Activated T-cell treated with anti-CD3 and anti-CD28 coated beads, Interleukin-2, amount 50 U/mL, for 24 hours (primary cell): ENCODE data around the gene CPSF4.

Experiments
- DNase-seq: peaks from one replicate; pipeline ENCODE4 v3.0.0-alpha.2; 2020
- H3K27ac Mint-ChIP-seq: 2 replicates; pipeline ENCODE4 v1.8.0; 2020; ENCODE audit warnings: mild to moderate bottlenecking, mixed read lengths
- H3K27me3 Mint-ChIP-seq: 2 replicates; pipeline ENCODE4 v1.8.0; 2020; ENCODE audit warnings: mixed read lengths
- H3K36me3 Mint-ChIP-seq: 2 replicates; pipeline ENCODE4 v1.8.0; 2020; ENCODE audit warnings: low read depth, mixed read lengths
- H3K4me1 Mint-ChIP-seq: 2 replicates; pipeline ENCODE4 v1.8.0; 2020; ENCODE audit warnings: low read depth, mixed read lengths
- H3K4me3 Mint-ChIP-seq: 2 replicates; pipeline ENCODE4 v1.8.0; 2020; ENCODE audit warnings: mild to moderate bottlenecking, moderate library complexity, mixed read lengths
- H3K9me3 Mint-ChIP-seq: 2 replicates; pipeline ENCODE4 v1.8.0; 2020; ENCODE audit warnings: mixed read lengths

Gene CPSF4

GRCh38 chr7:99438573-99439480, at the start of gene CPSF4, which contains the start of gene PTCD1:
Gene CPSF4, plus strand, starts transcription at chr7:99438943. Its CDS starts 140 bp downstream, at chr7:99439083.
Gene PTCD1, minus strand, starts transcription at chr7:99438798. Its CDS starts 3,556 bp downstream, at chr7:99435242.
- Mint-ChIP-seq H3K4me1 (peaks cover 51% of the 10 kb centered on the region), H3K27ac (peak within 1 kb of the TSS; percentile 99), H3K9me3 (no peaks in the 10 kb centered on the region), H3K27me3 (no peaks in the 10 kb centered on the region), H3K36me3 (peaks cover 76% of the 10 kb centered on the region), H3K4me3 (peak within 1 kb of the TSS; percentile 100)
- peak; percentile 96 for DNase-seq

- Mint-ChIP-seq H3K4me1 (peaks cover 33% of the 10 kb centered on the region), H3K27ac (peak overlapping the region; percentile 44), H3K9me3 (no peaks in the 10 kb centered on the region), H3K27me3 (no peaks in the 10 kb centered on the region), H3K4me3 (no peak overlapping the region), H3K36me3 (peaks cover 97% of the 10 kb centered on the region)
- DNase-seq: no peak
These were observed 49.0 kb upstream of the CPSF4 start for GRCh38 chr7:99389772-99390171.

GRCh38 chr7:99390941-99391602, 47.7 kb upstream of the CPSF4 start:
- Mint-ChIP-seq H3K9me3 (no peaks in the 10 kb centered on the region), H3K4me3 (no peak overlapping the region), H3K4me1 (peaks cover 32% of the 10 kb centered on the region), H3K27ac (peak overlapping the region; percentile 92), H3K36me3 (peaks cover 99% of the 10 kb centered on the region), H3K27me3 (no peaks in the 10 kb centered on the region)
- DNase-seq: no peak

GRCh38 chr7:99392046-99392445, 46.7 kb upstream of the CPSF4 start:
- Mint-ChIP-seq H3K4me1 (peaks cover 35% of the 10 kb centered on the region), H3K4me3 (peak overlapping the region; percentile 29)

GRCh38 chr7:99392659-99393354, 45.9 kb upstream of the CPSF4 start:
- peak overlapping the region; percentile 92 for H3K27ac Mint-ChIP-seq
- peaks cover 99% of the 10 kb centered on the region for H3K36me3 Mint-ChIP-seq
- H3K4me3 Mint-ChIP-seq: peak overlapping the region; percentile 65
- no peaks in the 10 kb centered on the region for H3K9me3 Mint-ChIP-seq
- H3K27me3 Mint-ChIP-seq: no peaks in the 10 kb centered on the region
- peak; percentile 86 for DNase-seq
- peaks cover 36% of the 10 kb centered on the region for H3K4me1 Mint-ChIP-seq

More at GRCh38 chr7:99392046-99392445, 46.7 kb upstream of the CPSF4 start:
- Mint-ChIP-seq H3K36me3 (peaks cover 99% of the 10 kb centered on the region), H3K9me3 (no peaks in the 10 kb centered on the region), H3K27me3 (no peaks in the 10 kb centered on the region), H3K27ac (peak overlapping the region; percentile 92)
- no peak for DNase-seq

GRCh38 chr7:99393355-99394187, 45.2 kb upstream of the CPSF4 start:
- peaks cover 99% of the 10 kb centered on the region for H3K36me3 Mint-ChIP-seq
- no peaks in the 10 kb centered on the region for H3K9me3 Mint-ChIP-seq
- H3K4me3 Mint-ChIP-seq: peak overlapping the region; percentile 65
- H3K27ac Mint-ChIP-seq: peak overlapping the region; percentile 92
- no peak for DNase-seq
- H3K4me1 Mint-ChIP-seq: peaks cover 39% of the 10 kb centered on the region
- no peaks in the 10 kb centered on the region for H3K27me3 Mint-ChIP-seq

- Mint-ChIP-seq H3K27me3 (no peaks in the 10 kb centered on the region), H3K27ac (peak overlapping the region; percentile 92), H3K4me1 (peaks cover 39% of the 10 kb centered on the region), H3K4me3 (no peak overlapping the region), H3K36me3 (peaks cover 99% of the 10 kb centered on the region), H3K9me3 (no peaks in the 10 kb centered on the region)
- no peak for DNase-seq
These were observed 44.6 kb upstream of the CPSF4 start for GRCh38 chr7:99394188-99394502.

- H3K9me3 Mint-ChIP-seq: no peaks in the 10 kb centered on the region
- H3K27ac Mint-ChIP-seq: peak overlapping the region; percentile 92
- H3K4me3 Mint-ChIP-seq: no peak overlapping the region
- H3K27me3 Mint-ChIP-seq: no peaks in the 10 kb centered on the region
- peaks cover 39% of the 10 kb centered on the region for H3K4me1 Mint-ChIP-seq
- DNase-seq: no peak
- H3K36me3 Mint-ChIP-seq: peaks cover 99% of the 10 kb centered on the region
These were observed 43.0 kb upstream of the CPSF4 start for GRCh38 chr7:99395616-99396327.

- H3K4me3 Mint-ChIP-seq: no peak overlapping the region
- H3K9me3 Mint-ChIP-seq: no peaks in the 10 kb centered on the region
- H3K4me1 Mint-ChIP-seq: peaks cover 33% of the 10 kb centered on the region
- H3K36me3 Mint-ChIP-seq: peaks cover 99% of the 10 kb centered on the region
- H3K27ac Mint-ChIP-seq: peak overlapping the region; percentile 92
- DNase-seq: no peak
- H3K27me3 Mint-ChIP-seq: no peaks in the 10 kb centered on the region
These were observed 42.1 kb upstream of the CPSF4 start for GRCh38 chr7:99396418-99397296.

GRCh38 chr7:99397297-99397983, 41.3 kb upstream of the CPSF4 start:
- Mint-ChIP-seq H3K4me1 (peaks cover 28% of the 10 kb centered on the region), H3K4me3 (no peak overlapping the region), H3K9me3 (no peaks in the 10 kb centered on the region), H3K36me3 (peaks cover 99% of the 10 kb centered on the region), H3K27ac (peak overlapping the region; percentile 92), H3K27me3 (no peaks in the 10 kb centered on the region)
- no peak for DNase-seq

- peak overlapping the region; percentile 92 for H3K27ac Mint-ChIP-seq
- DNase-seq: no peak
- no peaks in the 10 kb centered on the region for H3K9me3 Mint-ChIP-seq
- no peak overlapping the region for H3K4me3 Mint-ChIP-seq
- no peaks in the 10 kb centered on the region for H3K27me3 Mint-ChIP-seq
- peaks cover 20% of the 10 kb centered on the region for H3K4me1 Mint-ChIP-seq
- H3K36me3 Mint-ChIP-seq: peaks cover 98% of the 10 kb centered on the region
These were observed 39.8 kb upstream of the CPSF4 start for GRCh38 chr7:99398891-99399445.

GRCh38 chr7:99399597-99399996, 39.1 kb upstream of the CPSF4 start:
- H3K27ac Mint-ChIP-seq: peak overlapping the region; percentile 92
- H3K27me3 Mint-ChIP-seq: no peaks in the 10 kb centered on the region
- no peaks in the 10 kb centered on the region for H3K9me3 Mint-ChIP-seq
- no peak overlapping the region for H3K4me3 Mint-ChIP-seq
- H3K4me1 Mint-ChIP-seq: peaks cover 20% of the 10 kb centered on the region
- DNase-seq: no peak
- peaks cover 98% of the 10 kb centered on the region for H3K36me3 Mint-ChIP-seq
